HepG2 (cell line): ENCODE measurements around the gene PAX7. TPM values are rescaled to one million over a fixed set of nuclear protein-coding genes. Genes with fewer than 3 reads are reported as not detected.

Experiments
- ATAC-seq: fragments of 200-7000 bp; cut with Tn5 transposase; 3 replicates; pipeline ENCODE4 v1.9.1; 2020; ENCODE audit warnings: mild to moderate bottlenecking, moderate library complexity
- BruUV-seq: library from RNA; stranded (reverse); fragments of 400-500 nt; replicated peaks from 2 replicates; lab custom pipeline; 2021; lab: Mats Ljungman, UMichigan
- CTCF ChIA-PET: fragments of 300-600 bp; formaldehyde crosslinking; extraction: SDS; loops from one replicate; lab custom pipeline; 2021; ENCODE audit warnings: low total read pairs, inconsistent platforms, low intra/inter-chr PET ratio; lab: Yijun Ruan, JAX
- POLR2A ChIA-PET: fragments of 350-600 bp; sonication (Branson Sonifier 250); formaldehyde crosslinking; loops from one replicate; lab custom pipeline; 2020; ENCODE audit warnings: antibody characterized with exemption, inconsistent platforms; lab: Yijun Ruan, JAX
- DNase-seq: peaks from one replicate; pipeline ENCODE4 v3.0.0-alpha.2; 2015; ENCODE audit warnings: low spot score
- FAIRE-seq: peaks from 3 replicates; lab custom pipeline; 2011; peaks lifted over from hg19 to GRCh38; lab: Jason Lieb, UNC
- H2AFZ ChIP-seq: one replicate; pipeline ENCODE4 v1.6.1; 2011; ENCODE audit warnings: low read length, inconsistent platforms
- H3K27ac ChIP-seq: fragments of 300-600 bp; 3 replicates; pipeline ENCODE4 v1.8.0; 2011; ENCODE audit warnings: mixed run types, mild to moderate bottlenecking, mixed read lengths, low read length, inconsistent platforms; ENCODE audit not compliant: insufficient read depth; ENCODE audit errors: extremely low read length
- H3K27me3 ChIP-seq, 2 experiments: fragments of 200-600 bp in 1 of 2; 2 replicates in 1 of 2; 3 replicates in 1 of 2; pipeline versions ENCODE4 v1.6.0 to v1.8.0; 2011; ENCODE audit warnings: low read length in 2 of 2, mild to moderate bottlenecking in 2 of 2, moderate library complexity in 2 of 2, inconsistent platforms in 1 of 2; ENCODE audit not compliant: insufficient read depth in 2 of 2, control insufficient read depth in 1 of 2
- H3K36me3 ChIP-seq, 2 experiments: fragments of 200-600 bp in 1 of 2; replicated peaks in 1 of 2; 2 replicates in 1 of 2; 3 replicates in 1 of 2; pipeline versions ENCODE4 v1.5.1 to v1.8.0; 2011; ENCODE audit warnings: low read length in 2 of 2, inconsistent platforms in 1 of 2; ENCODE audit not compliant: insufficient read depth in 2 of 2, control insufficient read depth in 1 of 2
- H3K4me1 ChIP-seq: 2 replicates; pipeline ENCODE4 v1.5.1; 2012; ENCODE audit warnings: low read length, inconsistent platforms; ENCODE audit not compliant: insufficient read depth
- H3K4me2 ChIP-seq: 2 replicates; pipeline ENCODE4 v1.6.0; 2011; ENCODE audit warnings: low read depth, low read length, inconsistent platforms
- H3K4me3 ChIP-seq, 3 experiments: fragments of 200-600 bp in 1 of 3; sonication (generic), shearing (Covaris generic) in 1 of 3; replicated peaks in 1 of 3; 2 replicates each; pipeline ENCODE4 v1.5.1; 2011 to 2016; ENCODE audit warnings: low read length in 3 of 3, inconsistent platforms in 2 of 3, low read depth in 2 of 3, mild to moderate bottlenecking in 2 of 3, control low read depth in 1 of 3, mixed read lengths in 1 of 3; ENCODE audit not compliant: insufficient read depth in 1 of 3
- H3K79me2 ChIP-seq: one replicate; pipeline ENCODE4 v1.6.1; 2011; ENCODE audit warnings: low read length, inconsistent platforms; ENCODE audit not compliant: insufficient read depth
- H3K9ac ChIP-seq: 2 replicates; pipeline ENCODE4 v1.6.0; 2011; ENCODE audit warnings: mild to moderate bottlenecking, low read depth, low read length, inconsistent platforms; ENCODE audit not compliant: insufficient read depth
- H3K9me3 ChIP-seq: 2 replicates; pipeline ENCODE4 v1.5.1; 2012; ENCODE audit warnings: mild to moderate bottlenecking, low read length
- H4K20me1 ChIP-seq: 2 replicates; pipeline ENCODE4 v1.6.0; 2011; ENCODE audit warnings: inconsistent platforms, mild to moderate bottlenecking, low read length, moderate library complexity; ENCODE audit not compliant: insufficient read depth
- ATF7 ChIP-seq, 2 experiments: fragments of 450-650 bp in 1 of 2; sonication (generic) in 1 of 2; formaldehyde crosslinking in 1 of 2; IDR thresholded peaks; 2 replicates each; pipeline versions ENCODE4 v1.4.0 to v1.6.1; 2016 to 2020; ENCODE audit warnings: antibody characterized with exemption in 1 of 2, mild to moderate bottlenecking in 1 of 2, missing genetic modification reagents in 1 of 2
- HOXD1 ChIP-seq: sonication (generic); formaldehyde crosslinking; IDR thresholded peaks from 2 replicates; pipeline ENCODE4 v1.5.0; 2020; ENCODE audit warnings: missing genetic modification reagents
- MAF1 ChIP-seq: sonication (generic); formaldehyde crosslinking; IDR thresholded peaks from 2 replicates; pipeline ENCODE4 v1.5.0; 2020; ENCODE audit warnings: missing genetic modification reagents, borderline replicate concordance
- PCBP2 ChIP-seq: fragments of 200-400 bp; formaldehyde crosslinking; optimal IDR thresholded peaks from 2 replicates; pipeline ENCODE3; 2018; ENCODE audit warnings: low read length, low read depth; ENCODE audit not compliant: poor library complexity, severe bottlenecking
- SATB2 ChIP-seq: sonication (generic); formaldehyde crosslinking; IDR thresholded peaks from 2 replicates; pipeline ENCODE4 v1.5.0; 2020; ENCODE audit warnings: missing genetic modification reagents
- SOX6 ChIP-seq, 2 experiments: fragments of 450-650 bp in 1 of 2; sonication (generic) in 1 of 2; formaldehyde crosslinking in 1 of 2; IDR thresholded peaks; 2 replicates each; pipeline versions ENCODE4 v1.4.0 to v1.6.1; 2017 to 2020; ENCODE audit warnings: antibody characterized with exemption in 1 of 2, mild to moderate bottlenecking in 1 of 2, missing genetic modification reagents in 1 of 2
- ZBTB21 ChIP-seq: sonication (generic); formaldehyde crosslinking; IDR thresholded peaks from 2 replicates; pipeline ENCODE4 v1.4.0; 2020; ENCODE audit warnings: missing genetic modification reagents
- ZNF12 ChIP-seq: sonication (generic); formaldehyde crosslinking; IDR thresholded peaks from 2 replicates; pipeline ENCODE4 v1.5.0; 2020; ENCODE audit warnings: missing genetic modification reagents
- WGBS: methylation state at CpG from one replicate; pipeline ENCODE4 v1.1.6; 2017; ENCODE audit warnings: low lambda C conversion rate; 5-methylcytosine and 5-hydroxymethylcytosine counted together
- in situ Hi-C: cut with HindIII; loops from 2 replicates; pipeline ENCODE4 v1.10.0; 2017; ENCODE audit warnings: low pct_unique_long_range_greater_than_20kb; ENCODE audit not compliant: extremely low pct_ligation_motif_present
- intact Hi-C: fragments of 100-400 bp; cut with micrococcal nuclease; formaldehyde crosslinking; loops from one replicate; pipeline ENCODE4 v1.10.0; 2022; ENCODE audit not compliant: unreplicated experiment
- polyA plus RNA-seq, 8 experiments: library from polyadenylated mRNA; depleted of rRNA in 3 of 8; stranded (reverse) in 7 of 8; unstranded in 1 of 8; fragments of >200 nt; fragmentation: Illumina TruSeq in 4 of 8; extraction: Trizol in 4 of 8; gene quantifications; 2 replicates each; pipeline versions ENCODE4 v1.2.1 to v1.2.3, GENCODE V29; 2011 to 2016; ENCODE audit warnings: low read depth in 4 of 8, missing spikeins in 1 of 8, mixed read lengths in 1 of 8; ENCODE audit not compliant: insufficient read depth in 1 of 8
- total RNA-seq, 5 experiments: library from RNA; depleted of rRNA; stranded (reverse); fragments of >200 nt; fragmentation: Illumina TruSeq; extraction: Trizol; gene quantifications; 2 replicates each; pipeline ENCODE4 v1.2.3, GENCODE V29; 2016; ENCODE audit warnings: low read depth in 1 of 5
- TF ChIP-seq, protein P1 (sequence below): sonication (generic); formaldehyde crosslinking; IDR thresholded peaks from 2 replicates; pipeline ENCODE4 v1.4.0; 2020; ENCODE audit warnings: missing genetic modification reagents
- TF ChIP-seq, protein P2 (sequence below): sonication (generic); formaldehyde crosslinking; IDR thresholded peaks from 2 replicates; pipeline ENCODE4 v1.8.0; 2022; ENCODE audit warnings: missing genetic modification reagents, mild to moderate bottlenecking, inconsistent platforms, borderline replicate concordance

PAX7 gene
- total and polyA plus RNA-seq, 2 of the 13 experiments (the other 11 are each of a cell fraction or from before 2014, with no cell fraction given) = not detected

DNA sequence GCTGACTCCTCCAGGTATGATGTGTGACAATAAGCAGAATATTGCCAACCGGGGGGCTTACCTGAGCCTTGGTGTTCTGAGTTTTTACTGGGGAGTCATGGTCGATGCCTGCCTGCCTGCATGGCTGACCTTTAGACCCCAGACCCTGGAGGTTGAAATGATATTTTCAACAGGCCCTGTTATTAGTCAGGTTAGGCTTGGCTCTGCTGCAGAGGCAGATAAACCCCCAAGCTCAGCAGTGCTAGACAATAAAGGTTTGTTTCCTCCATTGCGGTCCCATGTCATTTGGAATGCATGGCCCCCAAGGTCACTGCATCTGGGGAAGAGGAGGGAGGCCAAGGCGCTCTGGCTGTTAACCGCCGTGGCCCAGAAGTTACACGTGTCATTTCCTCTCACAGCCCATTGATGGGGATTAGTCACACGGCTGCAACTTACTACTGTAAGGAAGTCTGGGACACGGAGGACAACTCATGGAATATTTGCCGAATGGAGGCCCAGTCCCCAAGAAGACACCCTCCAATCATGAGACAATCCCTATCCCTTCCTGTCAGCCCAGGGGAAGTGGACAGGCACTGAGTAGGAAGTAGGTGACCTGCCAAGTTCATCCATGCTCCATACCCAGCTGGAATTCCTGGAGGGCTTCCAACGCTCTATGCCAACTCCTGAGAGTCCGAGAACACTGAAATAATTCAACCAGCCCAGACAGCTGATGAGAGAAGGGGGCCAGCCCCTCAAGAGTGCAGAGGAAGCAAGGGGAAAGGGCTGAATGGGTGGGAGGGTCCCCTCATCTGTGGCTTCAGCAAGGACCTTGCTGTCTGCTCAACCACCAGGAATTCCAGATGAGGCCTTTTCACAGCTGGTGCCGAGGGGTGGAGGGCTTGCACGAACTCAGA, 131.5 kb downstream of the PAX7 start:
- POLR2A ChIA-PET = no interaction called here
- TF ChIP-seq ZBTB21 (CRISPR knock-in tag) (no peak), HOXD1 (CRISPR knock-in tag) (no peak), PCBP2 (no peak), ZNF12 (CRISPR knock-in tag) (peak; percentile 86)
- TF ChIP-seq, protein P1, sequence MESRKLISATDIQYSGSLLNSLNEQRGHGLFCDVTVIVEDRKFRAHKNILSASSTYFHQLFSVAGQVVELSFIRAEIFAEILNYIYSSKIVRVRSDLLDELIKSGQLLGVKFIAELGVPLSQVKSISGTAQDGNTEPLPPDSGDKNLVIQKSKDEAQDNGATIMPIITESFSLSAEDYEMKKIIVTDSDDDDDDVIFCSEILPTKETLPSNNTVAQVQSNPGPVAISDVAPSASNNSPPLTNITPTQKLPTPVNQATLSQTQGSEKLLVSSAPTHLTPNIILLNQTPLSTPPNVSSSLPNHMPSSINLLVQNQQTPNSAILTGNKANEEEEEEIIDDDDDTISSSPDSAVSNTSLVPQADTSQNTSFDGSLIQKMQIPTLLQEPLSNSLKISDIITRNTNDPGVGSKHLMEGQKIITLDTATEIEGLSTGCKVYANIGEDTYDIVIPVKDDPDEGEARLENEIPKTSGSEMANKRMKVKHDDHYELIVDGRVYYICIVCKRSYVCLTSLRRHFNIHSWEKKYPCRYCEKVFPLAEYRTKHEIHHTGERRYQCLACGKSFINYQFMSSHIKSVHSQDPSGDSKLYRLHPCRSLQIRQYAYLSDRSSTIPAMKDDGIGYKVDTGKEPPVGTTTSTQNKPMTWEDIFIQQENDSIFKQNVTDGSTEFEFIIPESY (CRISPR knock-in tag) = peak; percentile 40; the same call in 1 of the 2 replicates
- no TSS peak for BruUV-seq
- H3K27ac ChIP-seq = no peak overlapping the region
- H3K36me3 ChIP-seq = no peaks in the 10 kb centered on the region
- FAIRE-seq (no peak), ATAC-seq (no peak), DNase-seq (no peak)
- no peaks in the 10 kb centered on the region for H3K79me2 ChIP-seq
- H4K20me1 ChIP-seq = no peaks in the 10 kb centered on the region
- WGBS = 35% methylated on average over 10 of the region's 14 CpGs
- no peak overlapping the region for H2AFZ ChIP-seq
- no peak overlapping the region for H3K4me3 ChIP-seq
- intact Hi-C loops (no loop called here), in situ Hi-C loops (no loop called here)
- no peak overlapping the region for H3K4me2 ChIP-seq
- H3K4me1 ChIP-seq = no peaks in the 10 kb centered on the region
- CTCF ChIA-PET = no interaction called here
- no peaks in the 10 kb centered on the region for H3K9me3 ChIP-seq
- H3K9ac ChIP-seq = no peak overlapping the region
- H3K27me3 ChIP-seq = peaks cover 1 to 27% of the 10 kb centered on the region in 2 experiments; a peak in 1 of 5 replicates

DNA sequence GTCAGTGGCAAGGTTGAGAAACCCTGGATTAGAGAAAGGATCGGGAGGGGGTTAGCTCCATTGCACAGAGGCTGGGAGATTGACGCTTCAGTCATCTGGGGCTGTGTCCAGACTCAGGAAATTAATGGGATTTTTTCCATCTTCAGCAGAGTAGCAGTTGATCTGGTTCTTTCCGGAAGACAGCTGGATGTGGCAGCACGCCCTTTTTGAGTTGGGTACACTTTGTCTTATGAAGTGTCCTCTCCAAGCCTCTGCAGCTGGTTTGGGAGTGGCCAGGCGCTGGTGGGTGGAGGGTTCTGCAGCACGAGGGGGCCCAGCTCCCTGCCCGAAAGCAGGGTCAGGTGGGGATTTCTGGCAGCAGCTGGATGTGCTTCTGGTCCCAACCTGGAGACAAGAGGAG, 133.7 kb downstream of the PAX7 start:
- Histone ChIP-seq H3K27me3 (peaks cover 5 to 33% of the 10 kb centered on the region in 2 experiments; a peak in 3 of 5 replicates), H3K79me2 (no peaks in the 10 kb centered on the region), H3K27ac (no peak overlapping the region), H2AFZ (no peak overlapping the region), H3K4me1 (no peaks in the 10 kb centered on the region), H4K20me1 (no peaks in the 10 kb centered on the region), H3K36me3 (no peaks in the 10 kb centered on the region), H3K4me3 (no peak overlapping the region), H3K9ac (no peak overlapping the region), H3K4me2 (no peak overlapping the region), H3K9me3 (no peaks in the 10 kb centered on the region)
- no peak for DNase-seq
- FAIRE-seq = no peak
- WGBS = 6% methylated on average over 7 of the region's 7 CpGs
- BruUV-seq = no TSS peak
- intact Hi-C loops = no loop called here
- POLR2A ChIA-PET = no interaction called here
- CTCF ChIA-PET = no interaction called here
- no peak for ATAC-seq
- in situ Hi-C loops = no loop called here
- TF ChIP-seq SATB2 = no peak
- no peak for TF ChIP-seq ATF7 (IDR thresholded peaks at IDR 0.05)
- TF ChIP-seq ATF7 (CRISPR knock-in tag; IDR thresholded peaks at IDR 0.05) = no peak
- TF ChIP-seq MAF1 (CRISPR knock-in tag) = no peak
- TF ChIP-seq, protein P2, sequence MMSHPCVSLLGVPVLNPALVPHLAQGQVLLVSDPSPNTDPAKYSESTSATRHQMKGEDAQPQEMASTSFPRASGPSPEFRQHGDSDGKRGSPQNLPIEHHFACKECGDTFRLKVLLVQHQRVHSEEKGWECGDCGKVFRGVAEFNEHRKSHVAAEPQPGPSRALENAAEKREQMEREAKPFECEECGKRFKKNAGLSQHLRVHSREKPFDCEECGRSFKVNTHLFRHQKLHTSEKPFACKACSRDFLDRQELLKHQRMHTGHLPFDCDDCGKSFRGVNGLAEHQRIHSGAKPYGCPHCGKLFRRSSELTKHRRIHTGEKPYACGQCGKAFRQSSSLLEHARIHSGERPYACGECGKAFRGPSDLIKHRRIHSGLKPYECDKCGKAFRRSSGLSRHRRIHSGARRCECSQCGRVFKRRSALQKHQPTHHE (CRISPR knock-in tag) = no peak
- TF ChIP-seq SOX6 (IDR thresholded peaks at IDR 0.05) = no peak
- no peak for TF ChIP-seq SOX6 (CRISPR knock-in tag; IDR thresholded peaks at IDR 0.05)
